GM12891 (cell line): ENCODE results near the gene NRROS.
"Not testable (repeated sequence)": the region's sequence is repeated elsewhere in the genome, so short reads cannot be mapped to it uniquely, and the experiment has no call there.

Experiments
- POLR2A ChIP-seq: IDR thresholded peaks from 2 replicates; pipeline ENCODE4 v1.6.1; 2011; ENCODE audit warnings: low read depth, low read length, control low read depth
- POLR2AphosphoS5 ChIP-seq: IDR thresholded peaks from 2 replicates; pipeline ENCODE4 v1.6.1; 2011; ENCODE audit warnings: low read depth, low read length, control low read depth
- POU2F2 ChIP-seq: IDR thresholded peaks from 2 replicates; pipeline ENCODE4 v1.6.1; 2011; ENCODE audit warnings: low read depth, mild to moderate bottlenecking, control low read depth, low read length, moderate library complexity
- SPI1 ChIP-seq: IDR thresholded peaks from 2 replicates; pipeline ENCODE4 v1.6.1; 2011; ENCODE audit warnings: low read depth, low read length, control low read depth
- TAF1 ChIP-seq: IDR thresholded peaks from 2 replicates; pipeline ENCODE4 v1.6.1; 2011; ENCODE audit warnings: low read depth, low read length, control low read depth

DNA sequence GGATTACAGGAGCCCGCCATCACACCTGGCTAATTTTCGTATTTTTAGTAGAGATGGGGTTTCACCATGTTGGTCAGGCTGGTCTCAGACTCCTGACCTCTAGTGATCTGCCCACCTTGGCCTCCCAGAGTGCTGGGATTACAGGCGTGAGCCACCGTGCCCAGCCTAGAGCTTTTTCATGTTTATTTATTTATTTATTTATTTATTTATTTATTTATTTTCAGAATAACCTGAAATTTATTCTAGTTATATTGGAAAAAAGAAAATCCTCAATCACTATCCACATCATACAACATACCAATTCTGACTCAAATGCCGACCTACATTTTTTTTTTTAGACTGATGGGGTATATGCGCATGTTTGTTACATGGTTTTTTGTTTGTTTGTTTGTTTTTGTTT, 24.3 kb upstream of the NRROS start:
- TF ChIP-seq TAF1, POLR2A, POLR2AphosphoS5, SPI1, POU2F2: not testable (repeated sequence)
